Neutrophil (primary cell): ENCODE data around the gene CCDC3.

ENCODE experiments used
- H3K27ac ChIP-seq: fragments of 200-600 bp; sonication (generic); 2 replicates; pipeline ENCODE4 v1.5.1; 2016; ENCODE audit warnings: mild to moderate bottlenecking, moderate library complexity
- H3K27me3 ChIP-seq: fragments of 200-600 bp; sonication (generic); 2 replicates; pipeline ENCODE4 v1.6.0; 2016; ENCODE audit warnings: mild to moderate bottlenecking
- H3K36me3 ChIP-seq: fragments of 200-600 bp; sonication (generic); 2 replicates; pipeline ENCODE4 v1.5.1; 2017
- H3K4me1 ChIP-seq, 2 experiments: fragments of 200-600 bp in 1 of 2; sonication (generic) in 1 of 2; 1 replicate in 1 of 2; 2 replicates in 1 of 2; pipeline versions ENCODE4 v1.5.1 to v1.6.1; 2013 to 2016; ENCODE audit warnings: low read depth in 1 of 2, low read length in 1 of 2, mild to moderate bottlenecking in 1 of 2, moderate library complexity in 1 of 2; ENCODE audit not compliant: control insufficient read depth in 1 of 2, insufficient read depth in 1 of 2
- H3K4me3 ChIP-seq, 2 experiments: fragments of 200-600 bp in 1 of 2; sonication (generic) in 1 of 2; 1 replicate in 1 of 2; 2 replicates in 1 of 2; pipeline ENCODE4 v1.5.1; 2013 to 2016; ENCODE audit warnings: low read depth in 1 of 2, low read length in 1 of 2, mild to moderate bottlenecking in 1 of 2, moderate library complexity in 1 of 2
- H3K9me3 ChIP-seq: fragments of 200-600 bp; sonication (generic); 2 replicates; pipeline ENCODE4 v1.5.1; 2016
- CTCF ChIP-seq: fragments of 200-600 bp; sonication (generic); IDR thresholded peaks from 2 replicates; pipeline ENCODE4 v1.5.1; 2016; ENCODE audit warnings: antibody characterized with exemption

Gene CCDC3

DNA sequence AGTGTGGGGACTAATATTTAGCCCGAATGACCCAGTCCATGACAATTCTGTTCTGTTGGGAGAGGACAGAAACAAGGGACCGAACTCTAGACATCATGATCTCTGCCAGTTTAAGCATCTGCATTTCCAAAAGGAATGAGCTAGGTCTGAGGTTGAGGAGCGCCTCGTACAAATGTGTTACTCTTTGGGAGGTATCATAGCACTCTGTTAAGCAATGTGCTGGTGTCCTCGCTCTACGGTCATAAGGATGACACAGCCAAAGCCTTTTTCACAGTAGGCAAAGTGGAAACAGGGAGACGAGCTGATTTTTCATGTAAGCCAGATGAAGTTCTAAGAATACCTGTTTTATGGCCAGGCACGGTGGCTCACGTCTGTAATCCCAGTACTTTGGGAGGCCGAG lies 15.4 kb upstream of the CCDC3 start:
- TF ChIP-seq CTCF: no peak
- H3K9me3 ChIP-seq: no peaks in the 10 kb centered on the region
- no peaks in the 10 kb centered on the region for H3K36me3 ChIP-seq
- no peak overlapping the region for H3K4me3 ChIP-seq
- H3K4me1 ChIP-seq: no peaks in the 10 kb centered on the region
- no peaks in the 10 kb centered on the region for H3K27me3 ChIP-seq
- no peak overlapping the region for H3K27ac ChIP-seq

DNA sequence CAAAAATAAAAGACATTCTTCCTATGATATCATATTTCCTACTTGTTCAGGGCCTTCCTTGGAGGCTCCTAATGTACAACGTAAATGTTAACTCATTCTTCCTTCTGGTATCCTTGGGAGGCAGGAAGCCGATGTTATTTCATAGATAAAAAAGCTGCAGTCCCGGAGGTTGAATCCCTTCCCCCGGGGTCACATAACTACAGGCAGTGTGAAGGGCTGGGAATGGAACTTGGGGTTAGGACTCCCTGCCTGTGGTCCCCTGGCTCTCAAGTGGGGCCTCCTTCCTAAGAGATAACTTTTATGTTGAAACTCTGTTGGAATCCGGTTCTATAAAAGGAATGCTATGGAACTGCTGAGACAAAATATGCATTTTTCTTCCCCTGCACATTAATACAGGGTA lies 14.9 kb upstream of the CCDC3 start:
- H3K36me3 ChIP-seq: no peaks in the 10 kb centered on the region
- H3K4me1 ChIP-seq: no peaks in the 10 kb centered on the region
- no peak for TF ChIP-seq CTCF
- H3K27ac ChIP-seq: no peak overlapping the region
- H3K4me3 ChIP-seq: no peak overlapping the region
- H3K9me3 ChIP-seq: no peaks in the 10 kb centered on the region
- H3K27me3 ChIP-seq: no peaks in the 10 kb centered on the region

DNA sequence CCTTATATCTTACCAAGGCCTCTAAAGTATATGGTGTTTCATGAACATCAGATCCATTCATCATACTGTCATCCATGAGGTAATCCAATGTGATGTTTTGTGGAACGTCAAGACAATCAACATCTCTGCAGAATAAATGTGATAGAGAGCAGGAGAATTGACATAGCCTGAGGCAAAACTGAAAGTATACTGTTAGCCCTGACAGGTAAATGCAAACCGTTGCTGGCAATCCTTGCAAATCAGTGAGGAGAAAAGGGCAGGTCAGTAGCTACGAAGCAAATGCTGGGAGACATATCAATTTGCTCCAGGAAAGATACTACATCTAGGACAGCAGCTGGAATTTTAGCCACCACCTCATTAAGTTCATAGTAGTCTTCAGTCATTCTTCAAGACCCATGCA lies 4.5 kb upstream of the CCDC3 start:
- Histone ChIP-seq H3K27ac (no peak overlapping the region), H3K4me1 (no peaks in the 10 kb centered on the region), H3K27me3 (peaks cover 32% of the 10 kb centered on the region), H3K9me3 (no peaks in the 10 kb centered on the region), H3K4me3 (no peak overlapping the region), H3K36me3 (no peaks in the 10 kb centered on the region)
- no peak for TF ChIP-seq CTCF

- Histone ChIP-seq H3K27me3 (peaks cover 55% of the 10 kb centered on the region), H3K36me3 (no peaks in the 10 kb centered on the region), H3K9me3 (no peaks in the 10 kb centered on the region), H3K4me3 (no peak overlapping the region), H3K4me1 (no peaks in the 10 kb centered on the region), H3K27ac (no peak overlapping the region)
- TF ChIP-seq CTCF: no peak
Observed at GRCh38 chr10:13003759-13004158, 2.2 kb upstream of the CCDC3 start.

- peaks cover 63% of the 10 kb centered on the region for H3K27me3 ChIP-seq
- H3K4me3 ChIP-seq: no peak overlapping the region
- no peaks in the 10 kb centered on the region for H3K4me1 ChIP-seq
- H3K36me3 ChIP-seq: no peaks in the 10 kb centered on the region
- no peak for TF ChIP-seq CTCF
- H3K27ac ChIP-seq: no peak overlapping the region
- H3K9me3 ChIP-seq: no peaks in the 10 kb centered on the region
Observed at GRCh38 chr10:13003004-13003403, 1.5 kb upstream of the CCDC3 start.

- Histone ChIP-seq H3K4me3 (no peak overlapping the region), H3K36me3 (no peaks in the 10 kb centered on the region), H3K9me3 (no peaks in the 10 kb centered on the region), H3K27me3 (peaks cover 65% of the 10 kb centered on the region), H3K4me1 (no peaks in the 10 kb centered on the region), H3K27ac (no peak overlapping the region)
- no peak for TF ChIP-seq CTCF
Observed at GRCh38 chr10:13001887-13002212, 337 bp upstream of the CCDC3 start.
